T-helper 22 cell (primary cell): Measurements from ENCODE around the gene ALPL.

Experiments
- DNase-seq: peaks from one replicate; pipeline ENCODE4 v3.0.0-alpha.2; 2020; ENCODE audit warnings: low read depth

ALPL gene

DNA sequence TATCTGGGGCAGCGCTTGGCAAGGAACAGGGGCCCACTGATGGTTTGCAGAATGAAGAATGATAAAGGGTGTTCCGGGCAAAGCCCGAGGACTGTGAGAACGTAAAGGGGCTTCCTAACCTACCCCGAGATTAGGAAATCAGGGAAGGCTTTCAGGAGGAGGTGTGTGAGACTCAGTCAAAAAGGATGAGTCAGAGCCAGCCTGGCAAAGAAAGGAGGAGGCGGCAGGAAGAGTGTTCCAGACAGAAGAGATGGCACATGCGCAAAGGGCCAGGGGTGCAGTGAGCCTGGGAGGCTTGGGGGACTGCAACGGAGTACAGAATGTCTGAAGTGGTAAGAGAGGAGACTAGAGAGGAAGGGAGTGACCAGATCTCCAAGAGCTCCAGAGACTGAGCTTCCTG is 89.7 kb downstream of the ALPL start:
- no peak for DNase-seq

DNA sequence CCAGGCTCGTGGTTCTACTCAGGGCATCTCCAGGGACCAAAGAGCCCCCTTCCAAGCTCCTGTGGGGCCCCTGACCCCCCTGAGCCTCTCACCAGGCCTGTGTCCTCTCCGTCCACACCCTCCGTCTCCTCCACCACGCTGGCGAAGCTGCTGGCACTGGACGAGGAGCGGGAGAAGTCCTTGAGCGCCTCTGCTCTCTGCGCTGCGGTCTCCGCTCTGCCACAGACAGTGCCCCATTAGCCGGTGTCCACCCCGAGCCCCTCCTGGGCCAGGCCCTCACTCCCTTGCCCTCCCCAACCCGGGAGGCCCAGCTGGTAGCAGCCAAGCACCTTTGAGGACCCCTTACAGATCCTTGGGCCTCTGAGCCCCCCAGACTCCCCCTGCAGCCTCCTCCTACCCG is 90.2 kb downstream of the ALPL start:
- DNase-seq = no peak

GRCh38 chr1:21601278-21602048 is 92.2 kb downstream of the ALPL start:
- no peak for DNase-seq

GRCh38 chr1:21603177-21604138 is 94.2 kb downstream of the ALPL start:
- DNase-seq = no peak

GRCh38 chr1:21604208-21604957 is 95.2 kb downstream of the ALPL start:
- no peak for DNase-seq

DNA sequence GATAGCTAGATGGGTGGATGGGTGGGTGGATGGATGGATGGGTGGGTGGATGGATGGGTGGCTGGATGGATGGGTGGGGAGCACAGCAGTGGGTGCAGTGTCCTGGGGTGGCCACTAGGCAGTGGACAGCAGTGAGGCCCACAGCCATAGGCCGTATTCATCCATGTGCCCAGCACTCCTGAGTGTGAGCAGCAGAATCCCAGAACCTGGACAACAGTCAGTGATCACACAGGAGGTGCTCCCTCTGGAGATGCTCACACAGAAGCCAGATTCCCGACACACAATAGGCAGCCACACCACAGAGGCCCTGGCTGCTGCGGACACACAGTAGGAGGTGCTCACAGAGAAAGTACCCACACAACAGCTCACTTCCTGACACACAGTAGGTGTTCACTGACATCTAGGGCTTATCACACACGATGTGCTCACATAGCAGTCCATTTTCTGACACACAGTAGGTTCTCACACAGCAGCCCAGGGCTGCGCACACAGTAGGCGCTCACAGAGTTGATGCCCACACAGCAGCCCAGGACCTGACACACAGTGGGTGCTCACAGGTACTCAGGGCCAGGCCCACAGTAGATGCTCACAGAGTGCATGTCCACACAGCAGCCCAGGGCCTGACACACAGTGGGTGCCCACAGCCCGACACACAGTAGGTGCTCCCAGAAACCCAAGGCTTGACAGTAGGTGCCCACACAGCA is 95.9 kb downstream of the ALPL start:
- no peak for DNase-seq

DNA sequence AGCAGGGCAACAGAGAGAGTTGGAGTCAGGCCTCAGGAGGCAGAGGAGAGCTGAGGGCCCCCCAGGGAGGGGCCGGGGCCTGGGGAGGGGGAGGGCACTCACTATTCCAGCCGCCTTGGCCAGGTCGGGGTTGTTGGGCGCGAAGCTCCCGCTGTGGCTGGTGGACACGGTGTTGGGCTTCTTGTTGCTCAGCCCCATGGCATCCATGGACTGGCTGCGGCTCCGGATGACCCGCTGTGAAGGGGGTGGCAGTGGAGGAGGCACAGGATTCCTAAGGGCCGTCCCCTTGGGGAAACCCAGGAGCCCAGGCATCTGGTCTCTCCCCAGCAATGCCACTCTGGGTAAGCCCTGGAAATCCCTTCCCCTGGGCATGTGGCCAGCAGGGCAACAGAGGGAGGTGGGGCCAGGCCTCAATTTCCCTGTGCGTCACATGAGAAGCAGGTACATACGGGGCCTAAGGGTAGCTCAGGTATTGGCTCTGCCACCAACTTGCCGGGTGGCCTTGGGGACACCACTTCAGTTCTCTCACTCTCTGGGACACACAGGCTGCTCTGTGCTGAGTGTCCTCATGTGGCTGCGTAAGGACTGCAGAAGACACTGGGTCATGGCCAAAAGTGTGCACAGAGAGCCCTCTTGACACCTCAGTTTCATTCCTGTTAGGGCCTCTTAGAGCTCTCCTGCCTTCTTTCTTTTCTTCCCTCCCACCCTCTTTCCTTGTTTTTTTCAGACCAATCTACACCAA is 96.9 kb downstream of the ALPL start:
- DNase-seq = no peak

DNA sequence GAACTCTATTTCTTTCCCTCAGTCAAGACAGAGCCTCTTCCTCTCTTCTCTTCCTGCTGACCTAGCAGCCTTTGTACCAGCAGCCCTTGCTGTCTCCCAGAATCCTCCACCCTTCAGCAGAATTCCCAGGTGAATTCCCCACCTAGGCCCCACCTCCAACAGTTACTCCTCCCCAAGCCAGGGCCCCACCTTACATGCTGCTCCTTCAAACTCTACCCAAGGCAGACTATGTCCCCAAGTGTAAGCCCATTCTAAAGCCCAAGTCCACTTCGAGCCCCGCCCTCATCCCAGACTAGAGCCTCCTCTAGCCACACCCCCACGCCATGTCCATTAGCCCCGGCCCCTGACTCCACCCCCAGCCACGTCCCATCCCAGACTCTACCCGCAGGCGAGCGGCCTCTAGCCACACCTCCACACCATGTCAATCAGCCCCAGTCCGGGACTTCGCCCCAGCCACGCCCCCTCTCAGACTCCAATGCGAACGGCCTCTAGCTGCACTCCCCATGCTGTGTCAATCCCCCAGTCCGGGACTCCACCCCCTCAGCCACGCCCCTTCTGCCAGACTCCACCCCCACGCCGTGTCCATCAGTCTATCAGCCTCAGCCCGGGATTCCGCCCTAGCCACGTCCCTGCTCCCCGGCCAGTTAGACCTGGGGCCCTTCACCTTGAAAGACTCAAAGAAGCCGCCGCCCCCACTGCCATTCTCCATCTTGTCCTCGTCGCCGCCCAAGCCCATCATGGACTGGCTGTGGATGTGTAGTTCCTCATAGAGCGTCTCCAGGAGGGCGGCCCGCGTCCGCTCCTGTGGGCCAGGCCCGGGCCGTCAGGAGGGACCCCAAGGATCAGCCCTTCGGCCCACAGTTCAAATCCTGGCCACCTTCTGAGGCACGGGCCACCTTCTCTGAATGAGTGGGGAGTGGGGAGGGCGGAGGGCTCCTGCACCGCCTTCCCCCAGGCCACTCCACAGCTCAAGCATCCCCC is 98.6 kb downstream of the ALPL start:
- DNase-seq = no peak

DNA sequence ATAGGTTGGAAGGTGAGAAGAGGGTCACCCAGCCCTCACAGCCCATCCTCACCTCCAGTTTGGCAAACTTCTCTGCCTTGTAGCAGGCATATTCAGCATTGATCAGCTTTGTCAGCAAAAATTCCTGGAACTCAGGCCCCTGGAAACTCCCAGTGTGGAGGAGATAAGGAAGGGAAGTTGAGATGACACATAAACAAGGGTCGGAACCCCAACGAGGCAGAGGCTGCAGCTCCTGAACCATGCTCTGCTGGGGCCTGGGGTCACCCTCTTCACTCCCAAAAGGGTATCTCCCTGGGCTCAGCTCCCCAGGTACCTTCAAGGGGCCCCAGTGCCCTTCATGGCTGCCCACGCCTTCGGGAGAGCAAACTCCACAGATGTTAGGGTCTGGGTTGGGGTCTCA is 99.6 kb downstream of the ALPL start:
- no peak for DNase-seq

DNA sequence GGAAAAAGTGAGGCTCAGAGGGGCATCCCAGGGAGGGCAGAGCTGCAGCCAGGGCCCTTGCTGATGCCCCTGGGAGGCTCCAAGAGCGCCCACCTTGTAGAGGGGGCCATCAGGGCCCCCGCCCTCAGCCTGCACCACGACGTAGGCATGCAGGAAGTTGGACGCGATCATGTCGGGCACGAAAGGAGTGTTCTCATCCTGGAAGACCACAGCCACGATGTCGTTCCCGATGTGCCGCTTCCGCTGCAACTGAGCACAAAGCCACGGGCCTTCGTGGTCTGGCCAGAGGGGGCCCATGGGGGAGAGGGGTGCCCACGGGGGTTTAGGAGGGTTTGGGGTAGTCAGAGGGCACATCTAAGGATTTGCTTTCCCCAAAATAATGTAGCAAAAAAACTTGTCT is 100.8 kb downstream of the ALPL start:
- no peak for DNase-seq

GRCh38 chr1:21610989-21611785 is 102.0 kb downstream of the ALPL start:
- no peak for DNase-seq

- DNase-seq = no peak
Measured at GRCh38 chr1:21612057-21612456, 102.8 kb downstream of the ALPL start.

- DNase-seq = no peak
Measured at GRCh38 chr1:21613072-21613867, 104.0 kb downstream of the ALPL start.

DNA sequence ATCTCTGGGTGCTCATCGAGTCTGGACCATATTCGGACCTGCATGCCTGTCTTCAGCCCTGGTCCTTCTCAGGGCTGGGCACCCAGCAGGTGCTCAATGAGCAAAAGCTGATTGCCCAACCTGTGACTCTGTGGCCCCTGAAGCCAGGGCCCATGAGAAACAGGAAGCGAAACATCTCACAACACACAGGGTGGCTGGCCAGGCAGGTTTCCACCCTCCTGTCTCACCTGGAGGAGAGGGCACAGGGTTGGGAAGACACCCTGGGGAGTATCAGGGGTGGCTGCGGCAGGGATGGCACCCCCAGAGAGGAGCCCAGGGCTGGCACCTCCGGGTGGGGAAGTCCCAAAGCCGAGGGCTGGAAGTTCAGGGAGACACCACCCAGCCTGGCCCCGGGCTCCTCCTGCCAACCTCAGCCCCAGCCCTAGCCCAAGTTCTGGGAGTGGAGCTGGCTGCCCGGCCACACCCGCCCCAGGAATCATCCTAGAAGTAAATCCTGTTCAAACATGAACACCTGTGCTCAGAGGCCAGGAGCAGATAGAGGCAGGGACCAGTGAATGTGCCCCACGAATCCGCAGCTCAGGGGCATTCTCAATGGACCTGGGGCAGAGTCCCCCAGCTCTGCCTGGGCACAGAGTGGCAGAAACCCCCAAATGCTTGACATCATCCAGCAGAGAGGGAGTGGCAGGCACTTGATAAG is 105.3 kb downstream of the ALPL start:
- no peak for DNase-seq

- DNase-seq = no peak
Measured at GRCh38 chr1:21616372-21616771, 107.1 kb downstream of the ALPL start.

GRCh38 chr1:21617126-21617738 is 108.0 kb downstream of the ALPL start:
- no peak for DNase-seq

DNA sequence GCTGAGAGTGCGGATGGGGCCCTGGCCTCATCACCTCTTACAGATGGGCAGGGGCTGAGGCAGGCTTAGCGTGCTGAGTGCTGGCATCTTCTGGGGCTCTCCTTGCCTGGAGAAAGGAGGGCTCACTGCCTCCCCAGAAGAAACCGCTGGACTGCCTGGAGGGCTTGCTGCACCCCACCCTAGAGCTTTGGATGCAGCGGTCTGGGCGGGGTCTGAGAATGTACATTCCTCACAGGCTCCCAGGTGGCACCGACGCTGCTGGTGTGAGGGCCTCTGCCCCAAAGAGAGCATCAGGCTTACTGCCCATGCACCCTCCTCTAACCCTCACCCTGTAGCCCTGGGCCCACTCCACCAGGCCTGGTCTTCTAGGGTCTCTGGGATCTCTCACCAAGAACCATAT is 108.8 kb downstream of the ALPL start:
- DNase-seq = no peak
